ENCODE data around the gene ZNF341. TPM values are rescaled to one million over a fixed set of nuclear protein-coding genes. Genes with fewer than 3 reads are reported as not detected.

The ZNF341 gene
- total and polyA plus RNA-seq, 4 donors = 0.50 to 4.1 (median 2.6) TPM

DNA sequence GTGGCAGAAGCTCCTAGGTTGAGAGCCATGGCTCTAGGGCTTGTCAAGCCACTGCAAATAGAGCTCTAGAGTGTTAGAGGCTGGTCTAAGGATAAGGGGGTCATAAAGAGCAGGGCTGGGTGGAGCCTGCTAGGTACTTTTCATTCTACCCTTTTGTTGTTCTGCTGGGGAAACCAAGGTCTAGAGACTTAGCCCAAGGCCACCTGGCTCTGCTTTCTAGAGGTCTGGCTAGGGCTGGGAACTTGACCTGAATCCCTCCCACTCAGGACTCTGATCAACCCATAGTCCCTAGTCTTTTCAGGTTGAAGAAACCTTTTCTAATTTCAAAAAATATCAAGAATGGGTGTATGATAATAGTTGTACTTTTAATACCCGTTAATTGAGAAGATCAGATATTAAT is 93.1 kb downstream of the ZNF341 start:
- peaks cover 9 to 20% of the 10 kb centered on the region in 2 donors for H3K4me1 ChIP-seq (ENCODE audit: control insufficient read depth in 1 of 2, insufficient read depth in 2 of 2, low read length in 2 of 2)
- H3K27me3 ChIP-seq (ENCODE audit: control insufficient read depth in 1 of 2, insufficient read depth in 2 of 2, low read length in 1 of 2) = no peaks in the 10 kb centered on the region
- H3K36me3 ChIP-seq (ENCODE audit: control insufficient read depth in 1 of 2, insufficient read depth in 2 of 2, low read length in 1 of 2) = no peaks in the 10 kb centered on the region
- intact Hi-C loops (cut with DNase I) = no loop called here
- H3K9me3 ChIP-seq (ENCODE audit: control insufficient read depth, low read length) = no peaks in the 10 kb centered on the region
- no peak for ATAC-seq (ENCODE audit: low FRiP score)
- no peak overlapping the region for H3K4me3 ChIP-seq (ENCODE audit: low read length in 2 of 2)
- H3K27ac ChIP-seq (ENCODE audit: low read depth in 1 of 2, low read length in 2 of 2) = no peak overlapping the region
- 97 to 98% methylated on average over 1 of the region's 1 CpG for WGBS, 2 donors
- no peak for DNase-seq

DNA sequence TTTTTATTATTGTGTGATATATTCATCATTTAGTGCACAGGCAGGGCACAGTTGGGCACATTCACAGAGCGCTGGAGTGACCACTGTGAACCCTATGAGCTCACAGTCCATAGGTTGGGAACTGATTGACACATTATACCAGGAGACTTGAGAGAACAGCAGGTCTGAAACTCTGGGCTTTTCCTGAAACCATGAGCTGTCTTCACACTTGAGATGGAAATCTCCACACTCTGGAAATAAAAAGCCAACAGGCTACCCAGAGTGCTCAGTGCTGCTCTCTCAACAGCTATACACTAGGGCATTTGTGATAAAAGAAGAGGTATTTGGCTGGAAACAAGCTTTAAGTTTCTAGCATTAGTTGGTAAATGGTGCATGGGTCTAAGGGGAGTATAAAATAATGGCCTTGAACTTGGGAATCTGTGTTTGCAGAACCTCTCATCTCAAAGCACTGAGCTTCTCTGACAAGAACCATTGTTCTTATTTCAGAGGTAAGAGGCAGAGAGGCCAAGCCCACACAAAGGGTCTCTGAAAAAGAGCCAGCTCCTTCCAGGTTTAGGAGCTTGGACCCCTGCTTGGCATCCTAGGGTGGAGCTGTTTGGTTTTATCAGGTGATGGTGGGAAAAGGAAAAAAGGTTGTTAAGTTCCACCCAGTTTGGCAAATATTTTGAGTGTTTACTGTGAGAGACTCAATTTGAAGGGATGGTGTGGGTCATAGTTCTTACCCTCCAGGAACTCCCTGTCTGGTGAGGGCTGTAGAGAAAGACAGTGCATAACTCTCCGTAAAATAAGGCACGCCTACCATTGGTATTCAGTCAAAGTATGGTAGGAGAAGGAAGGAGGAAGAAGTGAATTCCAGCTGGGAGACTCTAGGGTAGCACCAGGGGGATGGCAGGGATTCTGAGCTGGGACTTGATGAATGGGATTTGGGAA is 93.8 kb downstream of the ZNF341 start:
- DNase-seq (no peak), ATAC-seq (ENCODE audit: low FRiP score) (no peak)
- H3K36me3 ChIP-seq (ENCODE audit: control insufficient read depth in 1 of 2, insufficient read depth in 2 of 2, low read length in 1 of 2) = no peaks in the 10 kb centered on the region
- H3K4me3 ChIP-seq (ENCODE audit: low read length in 2 of 2) = no peak overlapping the region
- 91 to 95% methylated on average over 3 of the region's 3 CpGs for WGBS, 2 donors
- H3K9me3 ChIP-seq (ENCODE audit: control insufficient read depth, low read length) = no peaks in the 10 kb centered on the region
- H3K4me1 ChIP-seq (ENCODE audit: control insufficient read depth in 1 of 2, insufficient read depth in 2 of 2, low read length in 2 of 2) = peaks cover 10 to 20% of the 10 kb centered on the region in 2 donors
- H3K27me3 ChIP-seq (ENCODE audit: control insufficient read depth in 1 of 2, insufficient read depth in 2 of 2, low read length in 1 of 2) = no peaks in the 10 kb centered on the region
- intact Hi-C loops (cut with DNase I) = no loop called here
- peak overlapping the region in 1 of 2 donors; percentile 48 for H3K27ac ChIP-seq (ENCODE audit: low read depth in 1 of 2, low read length in 2 of 2)

DNA sequence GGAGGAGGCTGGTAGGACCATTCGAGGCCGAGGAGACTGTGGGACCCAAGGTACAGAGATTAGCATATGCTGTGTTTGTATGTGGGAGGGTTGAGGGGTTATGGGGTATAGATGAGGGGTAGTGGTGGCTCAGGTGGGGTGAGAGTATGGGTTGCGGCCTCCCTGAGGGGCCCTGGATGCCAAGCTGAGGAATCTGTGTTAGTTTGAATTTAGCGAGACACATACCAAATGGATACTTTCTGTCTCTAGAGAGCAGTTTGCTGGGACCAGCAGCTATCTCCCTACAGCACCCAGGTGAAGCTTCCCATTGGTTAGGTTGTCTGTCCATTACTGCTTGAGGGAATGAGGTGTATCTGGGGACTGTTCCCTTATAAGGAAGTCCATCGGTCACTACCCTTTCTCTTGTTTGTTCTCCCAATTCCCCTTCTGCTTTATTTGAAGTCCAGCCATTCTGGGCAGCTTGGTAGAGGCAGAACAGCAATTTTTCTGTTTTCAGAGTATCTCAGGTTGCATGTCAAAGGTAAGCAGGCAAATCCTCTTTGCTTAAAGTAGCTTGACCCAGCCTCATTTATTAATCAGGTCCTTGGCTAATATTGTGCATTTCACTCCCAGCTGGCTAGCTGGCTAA is 94.6 kb downstream of the ZNF341 start:
- ATAC-seq (ENCODE audit: low FRiP score) = no peak
- intact Hi-C loops (cut with DNase I) = no loop called here
- no peaks in the 10 kb centered on the region for H3K9me3 ChIP-seq (ENCODE audit: control insufficient read depth, low read length)
- 64 to 73% methylated on average over 5 of the region's 5 CpGs for WGBS, 2 donors
- peak overlapping the region in 1 of 2 donors; percentile 48 for H3K27ac ChIP-seq (ENCODE audit: low read depth in 1 of 2, low read length in 2 of 2)
- DNase-seq = no peak
- H3K27me3 ChIP-seq (ENCODE audit: control insufficient read depth in 1 of 2, insufficient read depth in 2 of 2, low read length in 1 of 2) = no peaks in the 10 kb centered on the region
- H3K4me1 ChIP-seq (ENCODE audit: control insufficient read depth in 1 of 2, insufficient read depth in 2 of 2, low read length in 2 of 2) = peaks cover 10 to 20% of the 10 kb centered on the region in 2 donors
- H3K4me3 ChIP-seq (ENCODE audit: low read length in 2 of 2) = no peak overlapping the region
- H3K36me3 ChIP-seq (ENCODE audit: control insufficient read depth in 1 of 2, insufficient read depth in 2 of 2, low read length in 1 of 2) = no peaks in the 10 kb centered on the region

DNA sequence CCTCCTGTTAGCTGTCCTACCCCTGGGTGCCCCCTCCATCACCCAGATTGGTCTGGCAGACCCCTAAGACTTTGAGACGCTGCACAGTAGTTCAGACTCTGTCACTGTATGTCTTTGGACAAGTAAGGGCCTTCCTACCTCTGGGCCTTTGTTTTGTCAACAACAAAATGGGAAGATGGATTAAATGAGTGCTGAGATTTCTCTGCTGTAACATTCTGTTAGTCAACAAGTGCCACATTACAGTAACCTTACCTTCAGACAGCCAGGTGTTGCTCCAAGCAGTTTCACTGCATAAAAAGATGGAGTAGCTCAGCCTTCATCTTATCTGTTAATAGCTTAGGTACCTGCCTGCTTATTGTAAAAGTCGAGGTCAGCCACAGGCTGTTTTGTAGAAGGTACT is 95.3 kb downstream of the ZNF341 start:
- intact Hi-C loops (cut with DNase I) = no loop called here
- Histone ChIP-seq H3K27me3 (ENCODE audit: control insufficient read depth in 1 of 2, insufficient read depth in 2 of 2, low read length in 1 of 2) (no peaks in the 10 kb centered on the region), H3K36me3 (ENCODE audit: control insufficient read depth in 1 of 2, insufficient read depth in 2 of 2, low read length in 1 of 2) (no peaks in the 10 kb centered on the region), H3K4me1 (ENCODE audit: control insufficient read depth in 1 of 2, insufficient read depth in 2 of 2, low read length in 2 of 2) (peaks cover 10 to 20% of the 10 kb centered on the region in 2 donors), H3K27ac (ENCODE audit: low read depth in 1 of 2, low read length in 2 of 2) (peak overlapping the region; percentile 39 to 79), H3K4me3 (ENCODE audit: low read length in 2 of 2) (no peak overlapping the region), H3K9me3 (ENCODE audit: control insufficient read depth, low read length) (no peaks in the 10 kb centered on the region)
- no peak for DNase-seq
- WGBS, 2 donors = 60 to 69% methylated on average over 2 of the region's 2 CpGs
- ATAC-seq (ENCODE audit: low FRiP score) = no peak

DNA sequence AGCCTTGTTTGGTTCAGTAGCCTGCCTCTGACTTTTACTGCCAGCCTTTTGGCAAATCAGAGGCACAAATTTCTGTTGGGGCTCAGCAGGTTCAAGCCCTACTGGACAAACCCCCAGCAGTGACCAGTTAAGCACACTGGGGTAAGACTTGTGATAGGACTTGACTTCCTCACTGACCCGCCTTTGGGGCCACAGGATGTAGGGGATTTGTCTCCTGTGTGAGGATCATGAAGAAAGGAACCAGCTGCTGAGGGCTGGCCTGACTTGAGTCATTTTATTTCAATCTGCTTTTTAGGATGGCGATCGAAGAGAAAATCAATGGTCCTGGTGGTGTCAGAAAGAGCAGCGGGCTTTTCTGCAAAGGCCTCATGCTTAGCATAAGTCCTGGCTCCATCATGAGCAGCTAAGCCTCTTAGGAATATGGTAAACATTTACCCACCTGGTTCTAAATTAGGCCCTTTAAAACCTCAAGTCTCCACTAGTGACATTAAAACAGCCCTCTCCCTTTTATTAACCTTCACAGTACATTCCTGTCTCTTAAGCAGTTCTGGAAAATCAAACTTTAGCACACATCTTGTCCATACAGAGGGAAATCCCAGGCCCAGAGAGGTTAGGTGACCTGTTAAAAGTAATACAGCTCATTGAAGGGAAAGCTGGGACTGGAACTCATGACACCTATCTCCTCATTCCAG is 96.0 kb downstream of the ZNF341 start:
- Histone ChIP-seq H3K27me3 (ENCODE audit: control insufficient read depth in 1 of 2, insufficient read depth in 2 of 2, low read length in 1 of 2) (no peaks in the 10 kb centered on the region), H3K27ac (ENCODE audit: low read depth in 1 of 2, low read length in 2 of 2) (peak overlapping the region in 1 of 2 donors; percentile 79), H3K4me1 (ENCODE audit: control insufficient read depth in 1 of 2, insufficient read depth in 2 of 2, low read length in 2 of 2) (peaks cover 10 to 20% of the 10 kb centered on the region in 2 donors), H3K4me3 (ENCODE audit: low read length in 2 of 2) (no peak overlapping the region), H3K36me3 (ENCODE audit: control insufficient read depth in 1 of 2, insufficient read depth in 2 of 2, low read length in 1 of 2) (no peaks in the 10 kb centered on the region), H3K9me3 (ENCODE audit: control insufficient read depth, low read length) (no peaks in the 10 kb centered on the region)
- no peak for ATAC-seq (ENCODE audit: low FRiP score)
- intact Hi-C loops (cut with DNase I) = no loop called here
- no peak for DNase-seq
- WGBS, 2 donors = 95 to 96% methylated on average over 4 of the region's 4 CpGs

DNA sequence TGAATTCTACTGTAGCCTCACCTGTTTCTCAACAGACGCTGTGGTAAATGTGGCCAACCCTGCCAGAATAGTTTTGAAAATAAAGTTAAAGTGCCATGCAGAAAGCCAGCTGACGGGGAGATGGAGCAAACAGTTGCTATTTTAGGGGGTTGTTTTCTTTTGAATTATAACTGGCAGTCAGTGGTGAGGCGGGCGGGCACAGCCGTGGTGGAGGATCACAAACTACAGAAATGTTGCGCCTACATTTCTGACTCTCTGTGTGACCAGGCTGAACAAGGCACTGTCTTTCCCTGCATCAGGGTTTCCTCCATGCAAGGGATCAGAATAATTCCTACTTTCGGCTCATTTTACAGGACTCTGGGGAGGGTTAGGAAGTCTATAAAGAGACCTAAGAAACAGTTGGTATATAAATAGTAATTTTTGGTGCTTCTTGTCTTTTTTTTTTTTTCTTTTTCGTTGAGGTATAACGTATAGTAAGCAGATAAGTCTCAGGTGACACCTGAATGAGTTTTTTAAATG is 96.6 kb downstream of the ZNF341 start:
- no peak for ATAC-seq (ENCODE audit: low FRiP score)
- intact Hi-C loops (cut with DNase I) = no loop called here
- WGBS, 2 donors = 2 to 5% methylated on average over 9 of the region's 9 CpGs
- Histone ChIP-seq H3K36me3 (ENCODE audit: control insufficient read depth in 1 of 2, insufficient read depth in 2 of 2, low read length in 1 of 2) (no peaks in the 10 kb centered on the region), H3K4me1 (ENCODE audit: control insufficient read depth in 1 of 2, insufficient read depth in 2 of 2, low read length in 2 of 2) (peaks cover 10 to 20% of the 10 kb centered on the region in 2 donors), H3K4me3 (ENCODE audit: low read length in 2 of 2) (no peak overlapping the region), H3K9me3 (ENCODE audit: control insufficient read depth, low read length) (no peaks in the 10 kb centered on the region), H3K27me3 (ENCODE audit: control insufficient read depth in 1 of 2, insufficient read depth in 2 of 2, low read length in 1 of 2) (no peaks in the 10 kb centered on the region), H3K27ac (ENCODE audit: low read depth in 1 of 2, low read length in 2 of 2) (peak overlapping the region in 1 of 2 donors; percentile 79)
- DNase-seq = no peak

DNA sequence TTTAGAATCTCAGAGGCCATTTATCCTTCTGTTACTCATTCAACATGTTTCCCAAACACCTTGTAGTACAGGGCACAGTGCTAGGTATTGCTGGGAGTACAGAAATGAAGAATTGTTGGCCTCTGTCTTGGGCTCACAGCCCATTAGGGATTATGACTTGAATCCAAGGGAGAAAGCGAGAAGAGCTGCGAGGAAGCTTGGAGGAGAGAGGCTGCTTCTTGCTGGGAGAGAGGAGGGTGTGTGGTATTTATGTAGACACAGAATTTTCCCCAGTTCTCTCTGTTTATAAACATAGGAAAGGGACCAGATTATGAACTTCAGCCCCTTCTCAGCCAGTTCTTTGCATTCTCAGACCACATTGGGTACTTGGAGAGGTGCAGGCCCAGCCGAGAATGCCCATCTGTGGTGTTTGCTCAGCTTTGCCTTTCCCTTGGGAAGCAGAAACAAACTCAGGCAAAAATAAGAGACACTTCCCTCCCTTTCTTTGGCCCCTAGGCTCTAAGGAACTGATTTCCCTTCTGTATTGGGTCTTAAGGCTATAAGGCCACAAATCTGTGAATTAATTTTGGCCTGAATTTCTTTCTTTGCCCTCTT is 97.3 kb downstream of the ZNF341 start:
- H3K27me3 ChIP-seq (ENCODE audit: control insufficient read depth in 1 of 2, insufficient read depth in 2 of 2, low read length in 1 of 2) = no peaks in the 10 kb centered on the region
- H3K4me1 ChIP-seq (ENCODE audit: control insufficient read depth in 1 of 2, insufficient read depth in 2 of 2, low read length in 2 of 2) = peaks cover 10 to 20% of the 10 kb centered on the region in 2 donors
- H3K27ac ChIP-seq (ENCODE audit: low read depth in 1 of 2, low read length in 2 of 2) = peak overlapping the region; percentile 67 to 79
- H3K9me3 ChIP-seq (ENCODE audit: control insufficient read depth, low read length) = no peaks in the 10 kb centered on the region
- no peaks in the 10 kb centered on the region for H3K36me3 ChIP-seq (ENCODE audit: control insufficient read depth in 1 of 2, insufficient read depth in 2 of 2, low read length in 1 of 2)
- intact Hi-C loops (cut with DNase I) = no loop called here
- peak; percentile 53 for ATAC-seq (ENCODE audit: low FRiP score)
- 8 to 11% methylated on average over 3 of the region's 3 CpGs for WGBS, 2 donors
- DNase-seq = no peak
- no peak overlapping the region for H3K4me3 ChIP-seq (ENCODE audit: low read length in 2 of 2)

DNA sequence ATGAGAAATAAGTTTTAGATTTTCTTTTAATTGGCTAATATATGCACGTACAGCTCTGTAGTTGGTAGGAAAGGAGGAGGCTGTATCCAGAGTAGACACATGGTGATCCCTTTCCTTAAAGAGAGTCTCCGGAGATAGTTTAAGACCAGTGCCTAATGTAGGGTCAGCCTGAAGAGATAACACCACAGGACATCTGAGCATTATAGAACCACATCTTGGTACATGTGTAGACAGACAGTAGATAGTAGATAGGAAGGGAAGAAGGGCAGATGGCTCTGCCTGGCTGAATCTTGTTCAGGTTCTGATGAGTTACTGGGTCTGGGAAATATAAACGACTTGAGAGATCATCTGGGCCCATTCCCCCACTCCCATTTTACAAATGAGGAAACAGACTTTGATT is 97.8 kb downstream of the ZNF341 start:
- H3K4me3 ChIP-seq (ENCODE audit: low read length in 2 of 2) = no peak overlapping the region
- peak overlapping the region; percentile 66 to 67 for H3K27ac ChIP-seq (ENCODE audit: low read depth in 1 of 2, low read length in 2 of 2)
- intact Hi-C loops (cut with DNase I) = no loop called here
- WGBS, 2 donors = 70 to 77% methylated on average over 3 of the region's 3 CpGs
- ATAC-seq (ENCODE audit: low FRiP score) = no peak
- no peak for DNase-seq
- peaks cover 10 to 20% of the 10 kb centered on the region in 2 donors for H3K4me1 ChIP-seq (ENCODE audit: control insufficient read depth in 1 of 2, insufficient read depth in 2 of 2, low read length in 2 of 2)
- H3K9me3 ChIP-seq (ENCODE audit: control insufficient read depth, low read length) = no peaks in the 10 kb centered on the region
- H3K36me3 ChIP-seq (ENCODE audit: control insufficient read depth in 1 of 2, insufficient read depth in 2 of 2, low read length in 1 of 2) = no peaks in the 10 kb centered on the region
- H3K27me3 ChIP-seq (ENCODE audit: control insufficient read depth in 1 of 2, insufficient read depth in 2 of 2, low read length in 1 of 2) = no peaks in the 10 kb centered on the region

Measured in aorta (tissue), 5 donors.